Measurements from ENCODE around the gene RAB38.

RAB38 gene

DNA sequence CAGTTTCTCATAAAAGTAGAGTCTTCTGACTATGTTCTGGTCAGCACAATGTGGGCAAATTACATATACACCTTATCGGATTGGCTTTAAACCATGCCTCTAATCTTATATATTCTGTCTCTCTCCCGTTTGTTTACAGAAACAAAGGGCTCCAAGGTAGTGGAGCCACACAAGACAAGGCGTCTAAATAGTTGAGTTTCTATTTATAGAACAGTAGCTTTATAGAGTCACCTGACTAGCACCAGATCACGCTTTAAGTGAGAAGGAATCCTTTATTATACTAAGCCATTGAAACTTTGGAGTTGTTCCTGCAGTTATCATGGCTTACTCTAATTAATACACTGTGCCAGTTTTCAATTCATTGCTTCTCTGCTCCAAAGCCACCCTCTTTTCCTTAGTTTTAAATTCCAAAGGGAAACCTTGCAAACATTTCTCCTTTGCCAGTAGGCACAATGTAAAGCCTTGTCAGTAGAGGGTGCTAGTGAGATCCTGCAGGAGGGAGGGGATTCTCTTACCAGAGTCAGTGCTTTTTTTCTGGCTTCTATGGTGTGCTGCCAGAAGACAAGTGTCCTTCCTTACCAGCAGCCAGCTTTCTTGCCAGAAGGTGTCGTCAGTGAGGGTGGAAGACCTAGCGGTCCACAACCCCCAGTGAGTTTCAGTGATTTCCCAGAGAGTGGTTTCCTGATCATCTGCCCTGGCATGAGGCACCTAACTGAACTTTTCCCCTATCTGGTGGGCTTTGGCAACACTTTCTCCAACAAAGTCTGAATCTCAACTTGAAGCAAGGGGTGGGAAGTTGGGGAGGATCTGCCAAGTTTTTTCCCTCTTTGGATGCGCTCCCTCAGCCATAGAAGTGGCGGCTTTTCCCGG lies 71.7 kb downstream of the RAB38 start:
- peak in 2 of 5 experiments; percentile 22 to 80 for DNase-seq

- DNase-seq, result no peak
These were observed 72.7 kb downstream of the RAB38 start for GRCh38 chr11:88102598-88102934.

- no peak for DNase-seq
These were observed 73.2 kb downstream of the RAB38 start for GRCh38 chr11:88101881-88102597.

DNA sequence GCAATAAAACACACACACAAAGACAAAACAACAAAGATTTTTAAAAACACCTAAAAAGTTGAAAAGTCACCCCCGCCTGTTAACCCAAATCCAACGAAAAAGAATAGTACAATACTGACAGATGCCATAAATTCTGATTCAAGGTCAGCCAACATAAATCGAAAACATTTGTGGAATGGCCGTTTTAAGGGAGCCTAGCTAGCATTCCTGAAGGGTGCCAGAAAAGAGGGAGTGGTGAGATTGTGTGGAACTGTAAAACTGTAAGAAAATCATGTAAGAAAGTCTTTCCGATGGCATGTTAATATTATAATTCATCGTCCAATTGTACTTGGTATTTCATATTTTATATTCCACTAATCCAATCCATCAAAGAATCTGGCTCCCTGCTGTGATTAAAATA lies 75.1 kb downstream of the RAB38 start:
- no peak for DNase-seq

DNA sequence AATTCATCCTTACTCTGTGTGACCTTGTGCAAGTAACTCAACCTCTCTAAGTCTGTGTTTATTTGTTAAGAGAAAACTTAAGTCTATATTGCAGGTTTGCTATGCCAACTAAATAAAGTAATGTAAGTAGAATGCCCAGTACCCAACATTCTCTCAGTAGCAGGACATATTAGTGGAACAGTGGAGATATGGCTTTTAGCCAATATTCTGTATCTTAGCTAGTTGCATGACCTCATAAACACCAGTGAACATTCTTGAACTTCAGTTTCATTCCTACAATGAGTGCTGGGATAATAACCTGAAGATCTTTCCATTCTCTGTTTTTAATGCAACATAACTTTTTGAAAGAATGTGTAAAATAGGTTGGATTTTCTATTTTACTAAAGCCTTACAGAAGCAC lies 77.0 kb downstream of the RAB38 start:
- DNase-seq, result no peak

DNA sequence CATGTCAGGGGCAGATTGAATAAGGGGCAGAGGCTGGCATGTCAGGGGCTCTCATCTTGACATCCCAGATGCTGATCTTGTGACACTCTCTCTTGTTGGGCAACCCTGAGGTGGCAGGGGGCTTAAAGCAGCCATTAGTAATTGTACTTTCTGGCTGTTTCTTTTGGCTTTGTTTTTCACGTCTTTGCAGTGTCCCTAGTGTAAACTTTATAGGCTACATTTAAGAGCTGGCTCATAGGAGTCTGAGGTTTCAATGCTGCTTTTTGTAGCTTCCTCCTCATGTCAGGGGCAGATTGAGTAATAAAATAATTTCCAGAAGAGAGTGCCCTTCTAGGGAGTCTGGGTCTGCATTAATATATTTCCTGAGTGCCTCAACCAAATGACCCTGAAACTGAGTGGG lies 86.1 kb downstream of the RAB38 start:
- DNase-seq, result no peak

GRCh38 chr11:88087337-88087736 lies 87.9 kb downstream of the RAB38 start:
- DNase-seq, result no peak

- no peak for DNase-seq
These were observed 88.9 kb downstream of the RAB38 start for GRCh38 chr11:88086297-88086696.

DNA sequence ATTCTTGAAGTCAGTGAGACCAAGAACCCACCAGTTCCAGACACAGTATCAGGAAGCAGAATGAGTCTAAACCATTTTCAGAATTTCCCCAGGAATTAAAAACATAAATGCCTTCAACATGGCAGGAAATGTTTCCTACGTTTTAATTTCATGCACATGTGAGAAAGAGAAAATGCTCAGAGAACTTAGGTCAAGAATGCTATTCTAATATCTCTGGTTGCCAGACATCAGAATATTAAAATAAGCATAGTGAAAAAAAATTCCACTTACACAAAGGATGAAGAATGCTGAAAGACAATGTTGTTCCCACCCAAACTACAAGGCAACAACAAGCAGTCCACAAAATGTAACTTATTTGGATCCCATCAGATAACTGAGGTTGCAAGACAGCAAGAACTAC lies 104.8 kb downstream of the RAB38 start:
- no peak for DNase-seq

GRCh38 chr11:88068848-88069554 lies 106.2 kb downstream of the RAB38 start:
- DNase-seq, result no peak

GRCh38 chr11:88066090-88066489 lies 109.2 kb downstream of the RAB38 start:
- DNase-seq, result no peak

DNA sequence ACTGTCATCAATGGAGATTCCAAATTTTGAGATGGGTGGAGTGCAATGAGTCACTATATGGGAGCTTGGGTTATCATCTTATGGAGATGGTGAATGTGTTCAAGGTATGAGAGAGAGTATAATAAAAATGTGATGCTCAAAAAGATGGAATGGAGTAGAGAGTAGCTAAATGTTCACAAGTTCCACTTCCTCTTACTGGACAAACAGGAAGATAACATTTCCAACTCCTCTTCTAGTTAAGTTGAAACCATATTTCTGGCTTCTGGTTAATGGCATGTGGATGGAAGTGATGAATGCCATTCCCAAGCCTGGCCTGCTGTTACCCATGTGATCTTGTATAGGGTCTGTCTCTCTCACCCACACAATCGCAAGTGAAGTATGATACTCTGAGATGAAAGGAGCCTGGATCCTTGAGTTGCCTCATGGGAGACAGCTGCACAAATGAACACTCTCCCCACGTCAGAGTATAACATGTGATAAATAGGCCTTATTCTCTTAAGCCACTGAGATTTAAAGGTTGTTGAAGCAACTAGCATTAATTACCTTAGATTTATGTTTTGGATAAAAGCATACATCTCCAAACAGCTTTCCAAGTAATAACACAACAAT lies 111.0 kb downstream of the RAB38 start:
- DNase-seq, result no peak
